Fibroblast of lung (primary cell): ENCODE results near the gene JMJD6. TPM values are rescaled to one million over a fixed set of nuclear protein-coding genes. Genes with fewer than 3 reads are reported as not detected.

Experiments used
- DNase-seq, 2 donors: peaks; one replicate each; pipeline versions ENCODE4 v3.0.0 to v3.0.0-alpha.2; 2010; ENCODE audit warnings: low read depth in 2 of 2
- H2AFZ ChIP-seq: 2 replicates; pipeline ENCODE4 v1.5.1; 2012; ENCODE audit warnings: low read length, control low read depth, inconsistent platforms
- H3K27ac ChIP-seq: 2 replicates; pipeline ENCODE4 v1.5.1; 2011; ENCODE audit warnings: low read length, control low read depth; ENCODE audit not compliant: insufficient read depth
- H3K27me3 ChIP-seq: 2 replicates; pipeline ENCODE4 v1.5.1; 2011; ENCODE audit warnings: mild to moderate bottlenecking, low read length; ENCODE audit not compliant: control insufficient read depth, insufficient read depth
- H3K36me3 ChIP-seq: 2 replicates; pipeline ENCODE4 v1.5.1; 2011; ENCODE audit warnings: low read length; ENCODE audit not compliant: control insufficient read depth, insufficient read depth
- H3K4me1 ChIP-seq: 2 replicates; pipeline ENCODE4 v1.5.1; 2011; ENCODE audit warnings: low read length; ENCODE audit not compliant: control insufficient read depth, insufficient read depth; ENCODE audit errors: extremely low read depth
- H3K4me2 ChIP-seq: 2 replicates; pipeline ENCODE4 v1.5.1; 2011; ENCODE audit warnings: low read length, control low read depth; ENCODE audit not compliant: insufficient read depth; ENCODE audit errors: extremely low read depth
- H3K4me3 ChIP-seq, 4 experiments: fragments of 200-600 bp in 1 of 4; sonication (generic) in 1 of 4; replicated peaks in 1 of 4; 2 replicates each; pipeline ENCODE4 v1.5.1; 2011 to 2016; ENCODE audit warnings: low read length in 4 of 4, low read depth in 3 of 4, mild to moderate bottlenecking in 3 of 4, control low read depth in 2 of 4, inconsistent platforms in 1 of 4, mixed read lengths in 1 of 4; ENCODE audit not compliant: insufficient read depth in 1 of 4; ENCODE audit errors: control extremely low read depth in 1 of 4
- H3K79me2 ChIP-seq: 2 replicates; pipeline ENCODE4 v1.5.1; 2012; ENCODE audit warnings: mild to moderate bottlenecking, low read length, inconsistent platforms; ENCODE audit not compliant: control insufficient read depth, insufficient read depth
- H3K9ac ChIP-seq: 2 replicates; pipeline ENCODE4 v1.5.1; 2011; ENCODE audit warnings: mild to moderate bottlenecking, low read length, control low read depth; ENCODE audit not compliant: insufficient read depth
- H3K9me3 ChIP-seq: 2 replicates; pipeline ENCODE4 v1.5.1; 2012; ENCODE audit warnings: low read depth, low read length; ENCODE audit not compliant: control insufficient read depth, insufficient read depth
- H4K20me1 ChIP-seq: 2 replicates; pipeline ENCODE4 v1.5.1; 2011; ENCODE audit warnings: low read length; ENCODE audit not compliant: control insufficient read depth, insufficient read depth; ENCODE audit errors: extremely low read depth
- CTCF ChIP-seq, 2 donors: IDR thresholded peaks in 1 of 2; conservative IDR thresholded peaks in 1 of 2; 1 replicate in 1 of 2; 2 replicates in 1 of 2; pipeline ENCODE4 v1.5.1; 2011 to 2012; ENCODE audit warnings: low read length in 2 of 2, control low read depth in 1 of 2, inconsistent platforms in 1 of 2, low read depth in 1 of 2, mild to moderate bottlenecking in 1 of 2
- EZH2 ChIP-seq: IDR thresholded peaks from 2 replicates; pipeline ENCODE4 v1.5.1; 2012; ENCODE audit warnings: low read length, control low read depth, mild to moderate bottlenecking; ENCODE audit errors: missing control alignments
- polyA plus RNA-seq, 2 donors: library from polyadenylated mRNA; depleted of rRNA in 1 of 2; stranded (reverse) in 1 of 2; unstranded in 1 of 2; fragments of >200 nt; gene quantifications; 2 replicates each; pipeline ENCODE4 v1.2.1, GENCODE V29; 2011 to 2012; ENCODE audit warnings: missing spikeins in 1 of 2
- total RNA-seq: library from RNA; depleted of rRNA; stranded (reverse); fragments of >200 nt; gene quantifications from 2 replicates; pipeline ENCODE4 v1.2.1, GENCODE V29; 2014

Gene JMJD6
- total and polyA plus RNA-seq, 2 donors (not counting 1 experiment from before 2014, with no cell fraction given) = 16.2 to 17.7 TPM

GRCh38 chr17:76684756-76685155 is 41.6 kb downstream of the JMJD6 start:
- no peak overlapping the region for H3K9ac ChIP-seq
- no peak overlapping the region for H3K4me2 ChIP-seq
- H3K27me3 ChIP-seq = no peaks in the 10 kb centered on the region
- H3K4me1 ChIP-seq = peaks cover 20% of the 10 kb centered on the region
- H4K20me1 ChIP-seq = no peaks in the 10 kb centered on the region
- no peak overlapping the region for H3K27ac ChIP-seq
- no peak overlapping the region for H2AFZ ChIP-seq
- DNase-seq = no peak
- H3K36me3 ChIP-seq = peaks cover 18% of the 10 kb centered on the region
- H3K79me2 ChIP-seq = peaks cover 5% of the 10 kb centered on the region
- no peaks in the 10 kb centered on the region for H3K9me3 ChIP-seq
- H3K4me3 ChIP-seq = no peak overlapping the region
- TF ChIP-seq CTCF (conservative IDR thresholded peaks at IDR 0.05 in 1 of 2, IDR thresholded peaks at IDR 0.05 in 1 of 2; ENCODE audit: low read depth in 1 of 2, low read length in 2 of 2) (no peak), EZH2 (no peak)

GRCh38 chr17:76683921-76684745 is 42.3 kb downstream of the JMJD6 start:
- no peaks in the 10 kb centered on the region for H4K20me1 ChIP-seq
- TF ChIP-seq CTCF (conservative IDR thresholded peaks at IDR 0.05 in 1 of 2, IDR thresholded peaks at IDR 0.05 in 1 of 2; ENCODE audit: low read depth in 1 of 2, low read length in 2 of 2) (no peak), EZH2 (no peak)
- H3K4me2 ChIP-seq = no peak overlapping the region
- H3K4me1 ChIP-seq = peaks cover 17% of the 10 kb centered on the region
- no peak overlapping the region for H3K4me3 ChIP-seq
- H3K79me2 ChIP-seq = peaks cover 2% of the 10 kb centered on the region
- H3K36me3 ChIP-seq = peaks cover 18% of the 10 kb centered on the region
- H2AFZ ChIP-seq = no peak overlapping the region
- no peak for DNase-seq
- H3K27ac ChIP-seq = no peak overlapping the region
- H3K9me3 ChIP-seq = no peaks in the 10 kb centered on the region
- no peaks in the 10 kb centered on the region for H3K27me3 ChIP-seq
- H3K9ac ChIP-seq = no peak overlapping the region

- DNase-seq = no peak
- Histone ChIP-seq H3K4me3 (no peak overlapping the region), H3K79me2 (peaks cover 2% of the 10 kb centered on the region), H4K20me1 (no peaks in the 10 kb centered on the region), H3K27ac (no peak overlapping the region), H3K9ac (no peak overlapping the region), H3K9me3 (no peaks in the 10 kb centered on the region), H3K4me2 (no peak overlapping the region), H2AFZ (no peak overlapping the region), H3K36me3 (peaks cover 18% of the 10 kb centered on the region), H3K27me3 (no peaks in the 10 kb centered on the region), H3K4me1 (peaks cover 12% of the 10 kb centered on the region)
- TF ChIP-seq EZH2 (no peak), CTCF (conservative IDR thresholded peaks at IDR 0.05 in 1 of 2, IDR thresholded peaks at IDR 0.05 in 1 of 2; ENCODE audit: low read depth in 1 of 2, low read length in 2 of 2) (no peak)
Observed at GRCh38 chr17:76683011-76683755, 43.2 kb downstream of the JMJD6 start.
